ENCODE measurements around the gene SLC39A7.
A peak's percentile ranks its signal among the peaks of the same experiment; 100 is the strongest.
"Not testable (repeated sequence)": the region's sequence is repeated elsewhere in the genome, so short reads cannot be mapped to it uniquely, and the experiment has no call there.

SLC39A7 gene

GRCh38 chr6:33206027-33206863, 5.6 kb downstream of the SLC39A7 start:
- DNase-seq, result no peak

- DNase-seq, result no peak
These were observed 6.3 kb downstream of the SLC39A7 start for GRCh38 chr6:33206864-33207551.

GRCh38 chr6:33207552-33208090, 7.0 kb downstream of the SLC39A7 start:
- peak; percentile 20 for DNase-seq

- peak; percentile 50 for DNase-seq
These were observed 7.7 kb downstream of the SLC39A7 start, which contains the start of gene RING1 for GRCh38 chr6:33208091-33208967. Gene RING1, plus strand, starts transcription at chr6:33208500. Its CDS starts 323 bp downstream, at chr6:33208823.

GRCh38 chr6:33209856-33210255, 9.2 kb downstream of the SLC39A7 start:
- no peak for DNase-seq

GRCh38 chr6:33211136-33211535, 10.5 kb downstream of the SLC39A7 start:
- no peak for DNase-seq

- DNase-seq, result no peak
These were observed 11.2 kb downstream of the SLC39A7 start for GRCh38 chr6:33211666-33212422.

GRCh38 chr6:33212857-33213165, 12.1 kb downstream of the SLC39A7 start:
- DNase-seq, result no peak

- no peak for DNase-seq
These were observed 12.7 kb downstream of the SLC39A7 start for GRCh38 chr6:33213166-33213988.

- no peak for DNase-seq
These were observed 13.3 kb downstream of the SLC39A7 start for GRCh38 chr6:33213989-33214335.

- no peak for DNase-seq
These were observed 14.8 kb downstream of the SLC39A7 start for GRCh38 chr6:33215271-33216116.

- no peak for DNase-seq
These were observed 15.5 kb downstream of the SLC39A7 start for GRCh38 chr6:33216117-33216649.

GRCh38 chr6:33217246-33217645, 16.6 kb downstream of the SLC39A7 start:
- DNase-seq, result no peak

GRCh38 chr6:33217681-33218080, 17.0 kb downstream of the SLC39A7 start:
- no peak for DNase-seq

GRCh38 chr6:33226503-33227120, 25.9 kb downstream of the SLC39A7 start:
- DNase-seq, result not testable (repeated sequence)

- no peak for DNase-seq
These were observed 34.6 kb downstream of the SLC39A7 start for GRCh38 chr6:33235221-33235634.

- DNase-seq, result no peak
These were observed 35.7 kb downstream of the SLC39A7 start for GRCh38 chr6:33236328-33236727.

GRCh38 chr6:33236852-33237251, 36.2 kb downstream of the SLC39A7 start:
- no peak for DNase-seq

- DNase-seq, result no peak
These were observed 37.1 kb downstream of the SLC39A7 start for GRCh38 chr6:33237741-33238140.

GRCh38 chr6:33241968-33242367, 41.3 kb downstream of the SLC39A7 start:
- DNase-seq, result no peak

All from NCI-H1092 treated with DMSO at 0.1 percent for 48 hours (cell line).